ENCODE data around the gene BMI1. TPM values are rescaled to one million over a fixed set of nuclear protein-coding genes. Genes with fewer than 3 reads are reported as not detected.

The BMI1 gene
- total and polyA plus RNA-seq, 2 of the 4 experiments (the other 2 are of a cell fraction), result 19.7 to 25.8 TPM

DNA sequence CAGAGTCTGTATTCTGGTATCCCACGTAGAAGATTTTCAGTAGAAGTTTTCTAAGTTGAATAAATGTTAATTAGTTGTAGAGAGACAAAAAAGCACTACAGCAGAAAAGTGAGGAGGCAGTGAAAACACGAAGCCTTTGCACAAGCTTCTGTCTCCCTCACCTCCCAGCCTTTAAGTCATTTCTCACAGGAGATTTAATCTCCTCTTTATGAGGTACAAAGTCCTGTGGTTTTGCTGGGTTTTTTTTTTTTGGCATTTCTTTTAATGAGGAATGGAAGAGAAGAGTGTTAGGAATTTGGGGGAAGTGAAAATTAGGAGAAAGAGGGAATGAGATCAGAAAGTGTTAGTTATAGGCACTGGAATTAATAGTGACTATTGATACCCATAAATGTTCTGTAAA is 45.9 kb downstream of the BMI1 start:
- no peak overlapping the region for H3K9ac ChIP-seq (ENCODE audit: low read depth, low read length)
- H2AK5ac ChIP-seq (ENCODE audit: low read depth, low read length), result no peak overlapping the region
- H3K9me1 ChIP-seq (ENCODE audit: insufficient read depth, low read length), result no peaks in the 10 kb centered on the region
- H2AFZ ChIP-seq (replicated peaks; ENCODE audit: low read length, poor library complexity), result no peak overlapping the region
- H3K4me1 ChIP-seq (ENCODE audit: control insufficient read depth, insufficient read depth, low read length), result no peaks in the 10 kb centered on the region
- H3K9me3 ChIP-seq (ENCODE audit: control insufficient read depth, insufficient read depth, low read length), result no peaks in the 10 kb centered on the region
- POLR2A ChIA-PET (ENCODE audit: unreplicated experiment), result no interaction called here
- in situ Hi-C loops (cut with MboI; ENCODE audit: low sequenced_read_pairs), result no loop called here
- TF ChIP-seq RFX5 (IDR thresholded peaks at IDR 0.05; ENCODE audit: low read depth, low read length) (no peak), MXI1 (IDR thresholded peaks at IDR 0.05; ENCODE audit: borderline replicate concordance, low read depth, low read length) (no peak), RCOR1 (IDR thresholded peaks at IDR 0.05; ENCODE audit: insufficient replicate concordance, low read length) (no peak), FOS (IDR thresholded peaks at IDR 0.05; ENCODE audit: low read depth, low read length) (no peak), MAFK (IDR thresholded peaks at IDR 0.05; ENCODE audit: low read depth, low read length) (no peak), MAZ (IDR thresholded peaks at IDR 0.05; ENCODE audit: borderline replicate concordance, low read depth, low read length) (no peak), CHD1 (IDR thresholded peaks at IDR 0.05; ENCODE audit: low read depth, low read length) (no peak), SMC3 (IDR thresholded peaks at IDR 0.05; ENCODE audit: low read depth, low read length) (no peak), BHLHE40 (IDR thresholded peaks at IDR 0.05; ENCODE audit: low read depth, low read length) (no peak), POLR2A (IDR thresholded peaks at IDR 0.05; ENCODE audit: low read depth, low read length) (no peak), NFE2L2 (IDR thresholded peaks at IDR 0.05; ENCODE audit: low read depth, low read length) (no peak), CEBPB (IDR thresholded peaks at IDR 0.05; ENCODE audit: low read depth, low read length) (no peak), RAD21 (IDR thresholded peaks at IDR 0.05; ENCODE audit: low read length) (no peak)
- TF ChIP-seq, protein P1, sequence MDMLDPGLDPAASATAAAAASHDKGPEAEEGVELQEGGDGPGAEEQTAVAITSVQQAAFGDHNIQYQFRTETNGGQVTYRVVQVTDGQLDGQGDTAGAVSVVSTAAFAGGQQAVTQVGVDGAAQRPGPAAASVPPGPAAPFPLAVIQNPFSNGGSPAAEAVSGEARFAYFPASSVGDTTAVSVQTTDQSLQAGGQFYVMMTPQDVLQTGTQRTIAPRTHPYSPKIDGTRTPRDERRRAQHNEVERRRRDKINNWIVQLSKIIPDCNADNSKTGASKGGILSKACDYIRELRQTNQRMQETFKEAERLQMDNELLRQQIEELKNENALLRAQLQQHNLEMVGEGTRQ (IDR thresholded peaks at IDR 0.05; ENCODE audit: low read depth, low read length), result no peak
- TF ChIP-seq, protein P2, sequence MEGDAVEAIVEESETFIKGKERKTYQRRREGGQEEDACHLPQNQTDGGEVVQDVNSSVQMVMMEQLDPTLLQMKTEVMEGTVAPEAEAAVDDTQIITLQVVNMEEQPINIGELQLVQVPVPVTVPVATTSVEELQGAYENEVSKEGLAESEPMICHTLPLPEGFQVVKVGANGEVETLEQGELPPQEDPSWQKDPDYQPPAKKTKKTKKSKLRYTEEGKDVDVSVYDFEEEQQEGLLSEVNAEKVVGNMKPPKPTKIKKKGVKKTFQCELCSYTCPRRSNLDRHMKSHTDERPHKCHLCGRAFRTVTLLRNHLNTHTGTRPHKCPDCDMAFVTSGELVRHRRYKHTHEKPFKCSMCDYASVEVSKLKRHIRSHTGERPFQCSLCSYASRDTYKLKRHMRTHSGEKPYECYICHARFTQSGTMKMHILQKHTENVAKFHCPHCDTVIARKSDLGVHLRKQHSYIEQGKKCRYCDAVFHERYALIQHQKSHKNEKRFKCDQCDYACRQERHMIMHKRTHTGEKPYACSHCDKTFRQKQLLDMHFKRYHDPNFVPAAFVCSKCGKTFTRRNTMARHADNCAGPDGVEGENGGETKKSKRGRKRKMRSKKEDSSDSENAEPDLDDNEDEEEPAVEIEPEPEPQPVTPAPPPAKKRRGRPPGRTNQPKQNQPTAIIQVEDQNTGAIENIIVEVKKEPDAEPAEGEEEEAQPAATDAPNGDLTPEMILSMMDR (conservative IDR thresholded peaks at IDR 0.05; ENCODE audit: low read depth, low read length), result no peak
- TF ChIP-seq, protein P3, sequence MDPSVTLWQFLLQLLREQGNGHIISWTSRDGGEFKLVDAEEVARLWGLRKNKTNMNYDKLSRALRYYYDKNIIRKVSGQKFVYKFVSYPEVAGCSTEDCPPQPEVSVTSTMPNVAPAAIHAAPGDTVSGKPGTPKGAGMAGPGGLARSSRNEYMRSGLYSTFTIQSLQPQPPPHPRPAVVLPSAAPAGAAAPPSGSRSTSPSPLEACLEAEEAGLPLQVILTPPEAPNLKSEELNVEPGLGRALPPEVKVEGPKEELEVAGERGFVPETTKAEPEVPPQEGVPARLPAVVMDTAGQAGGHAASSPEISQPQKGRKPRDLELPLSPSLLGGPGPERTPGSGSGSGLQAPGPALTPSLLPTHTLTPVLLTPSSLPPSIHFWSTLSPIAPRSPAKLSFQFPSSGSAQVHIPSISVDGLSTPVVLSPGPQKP (IDR thresholded peaks at IDR 0.05; ENCODE audit: borderline replicate concordance, low read depth, low read length), result no peak
- H3K36me3 ChIP-seq (ENCODE audit: control insufficient read depth, insufficient read depth, low read length), result no peaks in the 10 kb centered on the region
- ATAC-seq (ENCODE audit: low read depth), result no peak
- no peak overlapping the region for H3K18ac ChIP-seq (ENCODE audit: low read depth, low read length)
- no peaks in the 10 kb centered on the region for H4K20me1 ChIP-seq (ENCODE audit: insufficient read depth, low read length)
- no peak overlapping the region for H4K91ac ChIP-seq (ENCODE audit: insufficient read depth, low read depth, low read length)
- no TSS peak for BruUV-seq (replicated peaks)
- no peak overlapping the region for H3K4me3 ChIP-seq (ENCODE audit: insufficient read depth, low read depth, low read length)
- H3K4me2 ChIP-seq (ENCODE audit: low read depth, low read length), result no peak overlapping the region
- intact Hi-C loops (cut with micrococcal nuclease), result no loop called here
- no CpG with 5 or more reads among the region's 2 CpGs for WGBS, 2 experiments (ENCODE audit: extremely low coverage in 2 of 2, insufficient read length in 1 of 2)
- H3K27ac ChIP-seq (ENCODE audit: insufficient read depth, low read length), result no peak overlapping the region
- H3K27me3 ChIP-seq (ENCODE audit: control insufficient read depth, insufficient read depth, low read length), result peaks cover 1% of the 10 kb centered on the region; the same call in 1 of the 2 replicates
- H2BK15ac ChIP-seq (ENCODE audit: low read depth, low read length), result no peak overlapping the region
- no peak for DNase-seq
- H2BK20ac ChIP-seq (ENCODE audit: low read depth, low read length), result no peak overlapping the region
- no peak overlapping the region for H3K4ac ChIP-seq (ENCODE audit: low read depth, low read length)
- no peak overlapping the region for H2AK9ac ChIP-seq (replicated peaks; ENCODE audit: low read depth, low read length, poor library complexity)
- no peak overlapping the region for H4K8ac ChIP-seq (ENCODE audit: low read depth in 2 of 2, low read length in 2 of 2)
- no peak overlapping the region for H2BK5ac ChIP-seq (ENCODE audit: low read depth, low read length, poor library complexity, severe bottlenecking)
- H3K23ac ChIP-seq (ENCODE audit: low read depth, low read length), result no peak overlapping the region
- no peak overlapping the region for H4K5ac ChIP-seq (ENCODE audit: low read depth, low read length)
- H3K79me1 ChIP-seq (ENCODE audit: low read depth in 1 of 2, low read length in 2 of 2), result no peaks in the 10 kb centered on the region
- CTCF ChIA-PET, result no interaction called here
- no peak overlapping the region for H3K14ac ChIP-seq (replicated peaks; ENCODE audit: low read depth, low read length)
- H2BK120ac ChIP-seq (ENCODE audit: low read depth, low read length), result no peak overlapping the region
- dilution Hi-C loops (cut with HindIII; ENCODE audit: low sequenced_read_pairs, unreplicated experiment), result no loop called here
- no peak overlapping the region for H3K56ac ChIP-seq (ENCODE audit: extremely low read depth, insufficient read depth, low read length)
